ENCODE data around the gene PIM1. TPM values are rescaled to one million over a fixed set of nuclear protein-coding genes. Genes with fewer than 3 reads are reported as not detected.
A peak's percentile ranks its signal among the peaks of the same experiment; 100 is the strongest.

The PIM1 gene
- total RNA-seq, 4 donors from 2014 or later, result 36.6 to 78.4 (median 49.2) TPM

GRCh38 chr6:37130704-37131103 lies 39.2 kb upstream of the PIM1 start:
- no peaks in the 10 kb centered on the region for H3K9me3 ChIP-seq
- H3K27me3 ChIP-seq, result no peaks in the 10 kb centered on the region
- H3K36me3 ChIP-seq, result no peaks in the 10 kb centered on the region
- DNase-seq, result peak in 1 of 3 donors; percentile 78
- H3K4me3 ChIP-seq, result no peak overlapping the region
- peaks cover 0 to 54% (median 7%) of the 10 kb centered on the region in 4 donors for H3K4me1 ChIP-seq
- no peak for TF ChIP-seq CTCF (IDR thresholded peaks at IDR 0.05)
- peak in 1 of 2 donors; percentile 19 for TF ChIP-seq POLR2A (IDR thresholded peaks at IDR 0.05)
- peak overlapping the region in 2 of 4 donors; percentile 67 to 75 for H3K27ac ChIP-seq

- Histone ChIP-seq H3K4me1 (peaks cover 0 to 57% (median 7%) of the 10 kb centered on the region in 4 donors), H3K27me3 (no peaks in the 10 kb centered on the region), H3K9me3 (no peaks in the 10 kb centered on the region), H3K4me3 (no peak overlapping the region), H3K36me3 (no peaks in the 10 kb centered on the region), H3K27ac (peak overlapping the region in 2 of 4 donors; percentile 67 to 75)
- TF ChIP-seq POLR2A (IDR thresholded peaks at IDR 0.05), result no peak
- TF ChIP-seq CTCF (IDR thresholded peaks at IDR 0.05), result no peak
- DNase-seq, result peak in 2 of 3 donors; percentile 60 to 61
These were observed 38.6 kb upstream of the PIM1 start for GRCh38 chr6:37131104-37131959.

- TF ChIP-seq CTCF (IDR thresholded peaks at IDR 0.05), result no peak
- no peak for TF ChIP-seq POLR2A (IDR thresholded peaks at IDR 0.05)
- H3K4me1 ChIP-seq, result peaks cover 0 to 63% (median 7%) of the 10 kb centered on the region in 4 donors
- H3K27me3 ChIP-seq, result no peaks in the 10 kb centered on the region
- no peak for DNase-seq
- H3K36me3 ChIP-seq, result no peaks in the 10 kb centered on the region
- peak overlapping the region in 2 of 4 donors; percentile 67 to 75 for H3K27ac ChIP-seq
- H3K4me3 ChIP-seq, result no peak overlapping the region
- H3K9me3 ChIP-seq, result no peaks in the 10 kb centered on the region
These were observed 38.0 kb upstream of the PIM1 start for GRCh38 chr6:37131960-37132253.

DNA sequence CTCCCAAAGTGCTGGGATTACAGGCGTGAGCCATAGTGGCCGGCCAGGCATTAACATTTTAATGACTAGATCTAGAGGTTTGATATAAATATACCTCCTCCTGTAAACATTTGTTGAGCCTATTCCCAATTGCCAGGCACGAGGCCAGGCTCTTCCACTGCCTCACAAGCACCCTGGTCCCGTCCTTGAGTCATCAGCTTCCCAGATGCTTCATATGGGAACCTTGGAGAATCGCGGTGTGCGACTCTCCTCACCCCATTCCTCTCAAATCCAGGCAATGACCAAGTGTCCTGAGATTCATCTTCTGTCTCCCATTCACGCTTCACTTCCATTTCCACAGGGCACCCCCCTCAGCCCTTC lies 35.9 kb upstream of the PIM1 start:
- H3K27ac ChIP-seq, result peak overlapping the region; percentile 27 to 88 (median 76)
- no peaks in the 10 kb centered on the region for H3K36me3 ChIP-seq
- DNase-seq, result no peak
- TF ChIP-seq POLR2A (IDR thresholded peaks at IDR 0.05) (no peak), CTCF (IDR thresholded peaks at IDR 0.05) (no peak)
- H3K27me3 ChIP-seq, result no peaks in the 10 kb centered on the region
- H3K9me3 ChIP-seq, result no peaks in the 10 kb centered on the region
- H3K4me1 ChIP-seq, result peaks cover 0 to 63% (median 7%) of the 10 kb centered on the region in 4 donors
- H3K4me3 ChIP-seq, result no peak overlapping the region

- DNase-seq, result peak in 1 of 3 donors; percentile 77
- H3K4me3 ChIP-seq, result no peak overlapping the region
- H3K36me3 ChIP-seq, result no peaks in the 10 kb centered on the region
- H3K27ac ChIP-seq, result peak overlapping the region; percentile 27 to 88 (median 76)
- peaks cover 0 to 61% (median 7%) of the 10 kb centered on the region in 4 donors for H3K4me1 ChIP-seq
- TF ChIP-seq CTCF (IDR thresholded peaks at IDR 0.05), result no peak
- TF ChIP-seq POLR2A (IDR thresholded peaks at IDR 0.05), result no peak
- H3K9me3 ChIP-seq, result no peaks in the 10 kb centered on the region
- H3K27me3 ChIP-seq, result no peaks in the 10 kb centered on the region
These were observed 35.4 kb upstream of the PIM1 start for GRCh38 chr6:37134396-37135191.
